ENCODE results near the gene UBE2D1.

- no peak for TF ChIP-seq MAZ (IDR thresholded peaks at IDR 0.05; ENCODE audit: borderline replicate concordance, low read depth, low read length)
- TF ChIP-seq RAD21 (IDR thresholded peaks at IDR 0.05; ENCODE audit: low read length): no peak
- TF ChIP-seq CTCF (conservative IDR thresholded peaks at IDR 0.05; ENCODE audit: low read depth, low read length): no peak
- TF ChIP-seq POLR2A (IDR thresholded peaks at IDR 0.05; ENCODE audit: low read depth, low read length): no peak
- TF ChIP-seq CEBPB (IDR thresholded peaks at IDR 0.05; ENCODE audit: low read depth, low read length): no peak
- no peak for TF ChIP-seq BHLHE40 (IDR thresholded peaks at IDR 0.05; ENCODE audit: low read depth, low read length)
- TF ChIP-seq MAFK (IDR thresholded peaks at IDR 0.05; ENCODE audit: low read depth, low read length): no peak
- TF ChIP-seq MXI1 (IDR thresholded peaks at IDR 0.05; ENCODE audit: borderline replicate concordance, low read depth, low read length): no peak
- no peak for TF ChIP-seq FOS (IDR thresholded peaks at IDR 0.05; ENCODE audit: low read depth, low read length)
- no peak for TF ChIP-seq CHD1 (IDR thresholded peaks at IDR 0.05; ENCODE audit: low read depth, low read length)
- no peak for TF ChIP-seq NFE2L2 (IDR thresholded peaks at IDR 0.05; ENCODE audit: low read depth, low read length)
- no peak for TF ChIP-seq SMC3 (IDR thresholded peaks at IDR 0.05; ENCODE audit: low read depth, low read length)
Measured at GRCh38 chr10:58328233-58328632, 6.6 kb upstream of the UBE2D1 start.
